Coronary artery (tissue), 2 donors: ENCODE results near the gene CRABP2.
A peak's percentile ranks its signal among the peaks of the same experiment; 100 is the strongest.

Experiments
- DNase-seq: peaks from one replicate; pipeline ENCODE4 v3.0.0-alpha.2; 2017; ENCODE audit warnings: low spot score
- H3K27ac ChIP-seq, 2 donors: fragments of 200-600 bp; sonication (generic); one replicate each; pipeline ENCODE4 v1.5.1; 2016 to 2019
- H3K4me3 ChIP-seq: fragments of 200-600 bp; sonication (generic); 2 replicates; pipeline ENCODE4 v1.5.1; 2016; ENCODE audit warnings: mild to moderate bottlenecking, moderate library complexity
- CTCF ChIP-seq: fragments of 200-600 bp; sonication (generic); IDR thresholded peaks from one replicate; pipeline ENCODE4 v1.5.1; 2019; ENCODE audit warnings: antibody characterized with exemption

The CRABP2 gene

GRCh38 chr1:156666862-156667609 lies 38.3 kb downstream of the CRABP2 start:
- no peak for DNase-seq
- Histone ChIP-seq H3K4me3 (no peak overlapping the region), H3K27ac (peak overlapping the region; percentile 63 to 87)
- no peak for TF ChIP-seq CTCF

- no peak for DNase-seq
- no peak overlapping the region for H3K4me3 ChIP-seq
Measured at GRCh38 chr1:156665539-156665938, 39.8 kb downstream of the CRABP2 start.

GRCh38 chr1:156664767-156665411 lies 40.5 kb downstream of the CRABP2 start:
- Histone ChIP-seq H3K27ac (peak overlapping the region; percentile 80 to 92), H3K4me3 (peak overlapping the region; percentile 17)
- TF ChIP-seq CTCF: no peak
- DNase-seq: no peak

More at GRCh38 chr1:156665539-156665938, 39.8 kb downstream of the CRABP2 start:
- no peak for TF ChIP-seq CTCF
- H3K27ac ChIP-seq: peak overlapping the region; percentile 80 to 92

GRCh38 chr1:156664046-156664766 lies 41.2 kb downstream of the CRABP2 start:
- no peak for DNase-seq
- peak overlapping the region; percentile 80 to 92 for H3K27ac ChIP-seq
- TF ChIP-seq CTCF: no peak
- peak overlapping the region; percentile 17 for H3K4me3 ChIP-seq

- Histone ChIP-seq H3K27ac (peak overlapping the region; percentile 80 to 92), H3K4me3 (no peak overlapping the region)
- DNase-seq: peak; percentile 85
- no peak for TF ChIP-seq CTCF
Measured at GRCh38 chr1:156663178-156663577, 42.2 kb downstream of the CRABP2 start.

- Histone ChIP-seq H3K27ac (peak overlapping the region; percentile 80 to 92), H3K4me3 (no peak overlapping the region)
- DNase-seq: no peak
Measured at GRCh38 chr1:156662800-156663055, 42.7 kb downstream of the CRABP2 start.

More at GRCh38 chr1:156662800-156663055, 42.7 kb downstream of the CRABP2 start:
- no peak for TF ChIP-seq CTCF
